Parathyroid adenoma (tissue), 2 donors: ENCODE data around the gene FRMPD2.

ENCODE experiments used
- H2AFZ ChIP-seq: fragments of 300-600 bp; sonication (generic); one replicate; pipeline ENCODE4 v1.7.0; 2017; ENCODE audit warnings: antibody characterized with exemption, mild to moderate bottlenecking
- H3K27ac ChIP-seq: fragments of 300-600 bp; sonication (generic); one replicate; pipeline ENCODE4 v1.7.0; 2017
- H3K27me3 ChIP-seq: fragments of 300-600 bp; sonication (generic); one replicate; pipeline ENCODE4 v1.7.0; 2017; ENCODE audit warnings: low read length; ENCODE audit not compliant: control insufficient read depth, insufficient read depth
- H3K36me3 ChIP-seq: fragments of 300-600 bp; sonication (generic); one replicate; pipeline ENCODE4 v1.7.0; 2017; ENCODE audit warnings: low read length; ENCODE audit not compliant: control insufficient read depth, insufficient read depth
- H3K4me1 ChIP-seq: fragments of 300-600 bp; sonication (generic); one replicate; pipeline ENCODE4 v1.7.0; 2017; ENCODE audit warnings: control low read depth
- H3K4me2 ChIP-seq: fragments of 300-600 bp; sonication (generic); one replicate; pipeline ENCODE4 v1.7.0; 2017; ENCODE audit warnings: low read length
- H3K4me3 ChIP-seq: fragments of 300-600 bp; sonication (generic); one replicate; pipeline ENCODE4 v1.7.0; 2017; ENCODE audit warnings: low read depth, low read length
- H3K79me2 ChIP-seq: fragments of 300-600 bp; sonication (generic); one replicate; pipeline ENCODE4 v1.7.0; 2017; ENCODE audit warnings: control low read depth
- H3K9ac ChIP-seq: fragments of 300-600 bp; sonication (generic); one replicate; pipeline ENCODE4 v1.7.0; 2017; ENCODE audit warnings: mild to moderate bottlenecking
- H3K9me3 ChIP-seq: fragments of 300-600 bp; sonication (generic); one replicate; pipeline ENCODE4 v1.7.0; 2017; ENCODE audit warnings: low read length; ENCODE audit not compliant: control insufficient read depth
- TF ChIP-seq, protein P1 (sequence below): fragments of 300-600 bp; sonication (generic); IDR thresholded peaks from one replicate; pipeline ENCODE4 v1.7.0; 2017; ENCODE audit warnings: antibody characterized with exemption, mild to moderate bottlenecking
- donor health status: primary hyperparathyroidism.

The FRMPD2 gene

DNA sequence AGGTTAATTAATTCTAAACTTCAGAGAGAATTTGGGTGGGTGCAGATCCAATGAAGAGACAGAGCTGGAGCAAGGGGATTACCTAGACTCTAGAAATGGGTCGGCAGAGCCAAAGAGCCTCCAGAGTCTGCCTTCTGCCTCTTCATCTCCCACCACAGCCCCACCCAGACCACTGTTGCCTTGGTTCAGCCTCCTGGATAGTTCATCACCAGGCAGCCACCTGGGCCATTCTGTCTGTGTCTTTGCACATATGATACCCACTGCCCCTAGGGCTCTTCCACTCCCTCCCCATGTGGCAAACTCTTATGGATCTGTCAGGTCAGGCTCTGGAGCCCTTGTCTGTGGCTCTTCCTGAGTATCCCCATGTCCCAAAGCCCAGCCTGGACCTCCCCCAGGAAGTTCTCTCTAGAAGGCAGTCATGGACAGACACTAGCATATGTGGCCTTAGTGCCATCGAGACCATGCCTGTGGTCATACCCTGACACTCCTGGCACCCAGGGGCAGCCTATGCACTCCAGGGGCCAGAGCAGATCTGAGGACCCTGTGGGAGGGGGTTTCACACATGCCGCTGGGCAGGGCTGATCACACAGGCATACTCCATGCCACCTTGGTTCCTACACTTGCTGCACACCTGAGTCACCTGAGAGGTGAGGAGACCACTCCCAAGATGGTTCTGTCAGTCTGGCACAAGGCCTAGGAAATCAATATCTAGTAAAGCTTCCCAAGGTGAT is 41.6 kb downstream of the FRMPD2 start:
- Histone ChIP-seq H3K36me3 (no peaks in the 10 kb centered on the region), H3K4me1 (no peaks in the 10 kb centered on the region), H3K4me2 (no peak overlapping the region), H3K4me3 (no peak overlapping the region), H2AFZ (no peak overlapping the region), H3K79me2 (no peaks in the 10 kb centered on the region), H3K9ac (no peak overlapping the region), H3K27me3 (no peaks in the 10 kb centered on the region), H3K27ac (no peak overlapping the region), H3K9me3 (no peaks in the 10 kb centered on the region)
- TF ChIP-seq, protein P1, sequence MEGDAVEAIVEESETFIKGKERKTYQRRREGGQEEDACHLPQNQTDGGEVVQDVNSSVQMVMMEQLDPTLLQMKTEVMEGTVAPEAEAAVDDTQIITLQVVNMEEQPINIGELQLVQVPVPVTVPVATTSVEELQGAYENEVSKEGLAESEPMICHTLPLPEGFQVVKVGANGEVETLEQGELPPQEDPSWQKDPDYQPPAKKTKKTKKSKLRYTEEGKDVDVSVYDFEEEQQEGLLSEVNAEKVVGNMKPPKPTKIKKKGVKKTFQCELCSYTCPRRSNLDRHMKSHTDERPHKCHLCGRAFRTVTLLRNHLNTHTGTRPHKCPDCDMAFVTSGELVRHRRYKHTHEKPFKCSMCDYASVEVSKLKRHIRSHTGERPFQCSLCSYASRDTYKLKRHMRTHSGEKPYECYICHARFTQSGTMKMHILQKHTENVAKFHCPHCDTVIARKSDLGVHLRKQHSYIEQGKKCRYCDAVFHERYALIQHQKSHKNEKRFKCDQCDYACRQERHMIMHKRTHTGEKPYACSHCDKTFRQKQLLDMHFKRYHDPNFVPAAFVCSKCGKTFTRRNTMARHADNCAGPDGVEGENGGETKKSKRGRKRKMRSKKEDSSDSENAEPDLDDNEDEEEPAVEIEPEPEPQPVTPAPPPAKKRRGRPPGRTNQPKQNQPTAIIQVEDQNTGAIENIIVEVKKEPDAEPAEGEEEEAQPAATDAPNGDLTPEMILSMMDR = no peak

DNA sequence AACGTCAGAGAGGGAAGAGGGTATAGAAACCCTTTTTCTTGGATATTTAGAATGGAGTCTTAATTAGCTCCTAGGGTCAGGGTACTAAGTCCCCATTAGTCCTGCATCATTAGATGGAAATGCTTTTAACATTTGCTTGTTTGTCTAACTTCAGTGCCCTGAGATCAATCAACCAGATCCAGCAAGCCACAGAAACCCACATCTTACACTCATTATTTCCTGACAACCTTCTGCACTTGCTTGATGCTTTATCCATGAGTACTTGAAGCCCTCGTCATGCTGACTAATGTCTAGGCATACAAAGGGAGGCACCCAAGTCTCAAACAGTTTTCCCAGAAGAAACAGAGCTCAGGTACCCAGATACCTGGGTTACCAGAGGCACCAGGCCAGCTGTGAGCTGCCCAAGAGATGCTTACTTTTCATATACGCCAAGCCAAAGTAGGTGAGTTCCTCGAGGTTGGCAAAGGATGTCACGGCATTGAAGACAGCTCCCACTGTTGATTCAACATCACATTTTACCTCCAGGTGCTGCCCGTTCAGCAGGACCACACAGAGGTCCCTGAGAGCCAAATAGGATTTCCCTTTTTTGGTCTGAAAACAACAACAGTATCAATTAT is 42.7 kb downstream of the FRMPD2 start:
- no peak overlapping the region for H3K9ac ChIP-seq
- H3K36me3 ChIP-seq = no peaks in the 10 kb centered on the region
- H3K27me3 ChIP-seq = no peaks in the 10 kb centered on the region
- H3K9me3 ChIP-seq = no peaks in the 10 kb centered on the region
- H2AFZ ChIP-seq = no peak overlapping the region
- TF ChIP-seq, protein P1 = no peak
- no peak overlapping the region for H3K4me3 ChIP-seq
- no peak overlapping the region for H3K27ac ChIP-seq
- H3K79me2 ChIP-seq = no peaks in the 10 kb centered on the region
- no peak overlapping the region for H3K4me2 ChIP-seq
- H3K4me1 ChIP-seq = no peaks in the 10 kb centered on the region

DNA sequence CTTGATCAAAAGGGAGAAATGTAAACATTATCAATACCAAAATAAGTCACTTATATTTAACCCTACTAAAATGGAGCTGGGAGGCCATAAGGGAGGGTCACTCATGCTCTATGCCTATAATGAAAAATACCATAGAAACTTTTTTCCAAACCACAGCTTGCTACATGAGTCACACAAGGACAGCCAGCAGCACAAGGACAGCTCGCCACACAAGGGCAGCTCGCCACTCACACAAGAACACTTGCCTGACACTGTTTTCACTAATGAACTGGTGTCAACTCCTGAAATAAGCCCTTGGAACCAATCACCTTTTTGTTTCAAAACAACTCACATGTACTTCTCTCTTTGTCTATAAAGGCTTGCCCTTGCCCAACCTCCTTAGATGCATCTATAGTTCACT is 43.3 kb downstream of the FRMPD2 start:
- no peak overlapping the region for H3K9ac ChIP-seq
- no peak overlapping the region for H3K4me3 ChIP-seq
- no peaks in the 10 kb centered on the region for H3K4me1 ChIP-seq
- no peaks in the 10 kb centered on the region for H3K79me2 ChIP-seq
- TF ChIP-seq, protein P1 = no peak
- no peaks in the 10 kb centered on the region for H3K9me3 ChIP-seq
- no peak overlapping the region for H3K27ac ChIP-seq
- no peaks in the 10 kb centered on the region for H3K36me3 ChIP-seq
- no peak overlapping the region for H3K4me2 ChIP-seq
- H2AFZ ChIP-seq = no peak overlapping the region
- H3K27me3 ChIP-seq = no peaks in the 10 kb centered on the region

DNA sequence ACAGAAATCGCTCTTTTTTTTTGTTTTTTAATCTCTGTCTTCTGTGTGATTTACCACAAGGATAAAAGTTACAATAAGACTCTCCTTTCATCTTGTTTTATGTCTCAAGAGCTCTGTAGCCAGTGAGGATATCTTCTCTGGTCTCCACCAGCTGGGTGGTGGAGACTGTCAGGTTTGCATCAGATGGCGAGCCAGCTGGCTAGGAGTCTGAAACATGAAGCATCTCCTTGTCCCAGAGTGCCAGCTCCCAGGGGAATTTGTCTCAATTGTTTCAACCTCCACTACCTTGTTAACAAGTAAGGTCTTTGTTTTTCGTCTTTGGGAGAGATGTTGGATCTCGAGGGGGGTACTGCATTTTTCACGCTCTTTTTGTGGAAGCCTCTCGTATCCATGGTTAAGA is 47.3 kb downstream of the FRMPD2 start:
- no peaks in the 10 kb centered on the region for H3K36me3 ChIP-seq
- H3K27me3 ChIP-seq = no peaks in the 10 kb centered on the region
- no peaks in the 10 kb centered on the region for H3K4me1 ChIP-seq
- no peak overlapping the region for H3K4me3 ChIP-seq
- H3K4me2 ChIP-seq = no peak overlapping the region
- H3K79me2 ChIP-seq = no peaks in the 10 kb centered on the region
- H3K9me3 ChIP-seq = no peaks in the 10 kb centered on the region
- TF ChIP-seq, protein P1 = no peak
- H3K9ac ChIP-seq = no peak overlapping the region
- no peak overlapping the region for H3K27ac ChIP-seq
- H2AFZ ChIP-seq = no peak overlapping the region
